HepG2 (cell line): Measurements from ENCODE around the gene MYO7B.

ENCODE experiments used
- AKNA ChIP-seq: sonication (generic); formaldehyde crosslinking; IDR thresholded peaks from 2 replicates; pipeline ENCODE4 v1.4.0; 2020; ENCODE audit warnings: missing genetic modification reagents, borderline replicate concordance
- ATF4 ChIP-seq, 2 experiments: fragments of 450-650 bp in 1 of 2; sonication (generic) in 1 of 2; formaldehyde crosslinking; IDR thresholded peaks; 2 replicates each; pipeline versions ENCODE4 v1.5.0 to v1.8.0; 2020 to 2022; ENCODE audit warnings: mild to moderate bottlenecking in 1 of 2, missing genetic modification reagents in 1 of 2
- BRCA1 ChIP-seq: sonication (generic); formaldehyde crosslinking; IDR thresholded peaks from 2 replicates; pipeline ENCODE4 v1.4.0; 2020; ENCODE audit warnings: missing genetic modification reagents
- CHD4 ChIP-seq: fragments of 200-600 bp; sonication (generic); IDR thresholded peaks from 2 replicates; pipeline ENCODE4 v1.7.0; 2017; ENCODE audit warnings: mild to moderate bottlenecking, low read length, borderline replicate concordance
- CTCF ChIP-seq: sonication (generic); formaldehyde crosslinking; IDR thresholded peaks from 2 replicates; pipeline ENCODE4 v1.5.0; 2020; ENCODE audit warnings: mild to moderate bottlenecking, missing genetic modification reagents, moderate library complexity
- NR2F1 ChIP-seq, 2 experiments: fragments of 450-650 bp in 1 of 2; formaldehyde crosslinking in 1 of 2; IDR thresholded peaks; 2 replicates each; pipeline versions ENCODE4 v1.5.0 to v1.6.1; 2016 to 2020; ENCODE audit warnings: mild to moderate bottlenecking in 1 of 2, missing compliant biosample characterization in 1 of 2, missing genetic modification reagents in 1 of 2, moderate library complexity in 1 of 2
- SMARCC2 ChIP-seq: fragments of 450-650 bp; IDR thresholded peaks from 2 replicates; pipeline ENCODE4 v1.6.1; 2017; ENCODE audit warnings: antibody characterized with exemption, mild to moderate bottlenecking
- ZBTB34 ChIP-seq: sonication (generic); formaldehyde crosslinking; IDR thresholded peaks from 2 replicates; pipeline ENCODE4 v1.8.0; 2022; ENCODE audit warnings: mild to moderate bottlenecking, missing genetic modification reagents
- ZBTB46 ChIP-seq: sonication (generic); formaldehyde crosslinking; IDR thresholded peaks from 2 replicates; pipeline ENCODE4 v1.4.0; 2020; ENCODE audit warnings: mild to moderate bottlenecking, missing genetic modification reagents, borderline replicate concordance
- ZNF274 ChIP-seq: sonication (generic); formaldehyde crosslinking; IDR thresholded peaks from 2 replicates; pipeline ENCODE4 v1.5.1; 2020; ENCODE audit warnings: mild to moderate bottlenecking, missing genetic modification reagents
- TF ChIP-seq, protein P1 (sequence below): sonication (generic); formaldehyde crosslinking; IDR thresholded peaks from 2 replicates; pipeline ENCODE4 v1.5.1; 2020; ENCODE audit warnings: missing genetic modification reagents, mild to moderate bottlenecking, borderline replicate concordance
- TF ChIP-seq, protein P2 (sequence below): sonication (generic); formaldehyde crosslinking; IDR thresholded peaks from 2 replicates; pipeline ENCODE4 v1.5.0; 2020; ENCODE audit warnings: missing genetic modification reagents

DNA sequence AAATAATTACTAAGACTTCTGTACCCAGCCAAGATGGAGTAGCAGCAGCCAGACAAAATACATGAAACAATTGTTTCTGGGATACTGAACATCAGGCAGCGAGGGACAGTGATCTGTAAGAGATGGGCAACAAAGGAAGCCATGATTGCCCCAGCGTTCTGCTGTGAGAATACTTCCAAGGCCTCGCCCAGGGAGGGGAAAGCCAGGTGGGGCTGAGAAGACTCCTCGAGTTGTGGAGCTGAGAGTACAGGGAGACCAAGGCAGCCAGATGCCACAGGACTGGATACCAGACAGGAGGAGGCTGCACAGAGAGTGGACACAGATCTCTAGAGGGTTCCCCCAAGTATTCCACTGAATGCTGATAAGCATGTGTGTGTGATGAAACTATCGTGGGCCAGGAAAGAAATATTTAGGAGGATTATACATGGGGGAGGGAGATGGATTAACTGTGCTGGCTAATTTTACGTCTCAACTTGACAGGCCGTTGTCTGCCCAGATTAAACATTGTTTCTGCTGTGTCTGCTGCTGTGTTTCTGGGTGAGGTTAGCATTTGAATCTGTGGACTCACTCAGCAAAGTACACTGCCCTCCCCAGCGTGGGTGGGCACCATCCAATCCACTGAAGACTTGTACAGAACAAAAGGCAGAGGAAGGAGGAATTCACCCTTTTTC lies 150.1 kb downstream of the MYO7B start:
- TF ChIP-seq, protein P1, sequence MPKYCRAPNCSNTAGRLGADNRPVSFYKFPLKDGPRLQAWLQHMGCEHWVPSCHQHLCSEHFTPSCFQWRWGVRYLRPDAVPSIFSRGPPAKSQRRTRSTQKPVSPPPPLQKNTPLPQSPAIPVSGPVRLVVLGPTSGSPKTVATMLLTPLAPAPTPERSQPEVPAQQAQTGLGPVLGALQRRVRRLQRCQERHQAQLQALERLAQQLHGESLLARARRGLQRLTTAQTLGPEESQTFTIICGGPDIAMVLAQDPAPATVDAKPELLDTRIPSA (CRISPR knock-in tag): no peak
- TF ChIP-seq CTCF (CRISPR knock-in tag): no peak
- no peak for TF ChIP-seq BRCA1
- TF ChIP-seq SMARCC2: no peak
- TF ChIP-seq ZBTB34 (CRISPR knock-in tag): no peak
- TF ChIP-seq ZBTB46: no peak
- TF ChIP-seq ATF4 (CRISPR knock-in tag; IDR thresholded peaks at IDR 0.05): no peak
- TF ChIP-seq NR2F1 (CRISPR knock-in tag; IDR thresholded peaks at IDR 0.05): no peak
- no peak for TF ChIP-seq AKNA (CRISPR knock-in tag)
- TF ChIP-seq CHD4: no peak
- TF ChIP-seq ZNF274 (CRISPR knock-in tag): no peak
- TF ChIP-seq, protein P2, sequence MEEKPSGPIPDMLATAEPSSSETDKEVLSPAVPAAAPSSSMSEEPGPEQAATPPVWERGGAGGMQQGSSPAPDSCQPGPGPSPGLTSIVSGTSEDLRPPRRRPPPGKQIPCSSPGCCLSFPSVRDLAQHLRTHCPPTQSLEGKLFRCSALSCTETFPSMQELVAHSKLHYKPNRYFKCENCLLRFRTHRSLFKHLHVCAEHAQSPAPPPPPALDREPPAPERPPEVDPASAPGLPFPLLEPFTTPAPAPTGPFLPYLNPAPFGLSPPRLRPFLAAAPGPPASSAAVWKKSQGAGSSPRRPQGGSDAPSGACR (CRISPR knock-in tag): no peak
